ENCODE results near the gene GPSM1. TPM values are rescaled to one million over a fixed set of nuclear protein-coding genes. Genes with fewer than 3 reads are reported as not detected.
A peak's percentile ranks its signal among the peaks of the same experiment; 100 is the strongest.
"Not testable (repeated sequence)": the region's sequence is repeated elsewhere in the genome, so short reads cannot be mapped to it uniquely, and the experiment has no call there.

The GPSM1 gene
- total and polyA plus RNA-seq, 10 donors: 4.5 to 27.9 (median 12.5) TPM

DNA sequence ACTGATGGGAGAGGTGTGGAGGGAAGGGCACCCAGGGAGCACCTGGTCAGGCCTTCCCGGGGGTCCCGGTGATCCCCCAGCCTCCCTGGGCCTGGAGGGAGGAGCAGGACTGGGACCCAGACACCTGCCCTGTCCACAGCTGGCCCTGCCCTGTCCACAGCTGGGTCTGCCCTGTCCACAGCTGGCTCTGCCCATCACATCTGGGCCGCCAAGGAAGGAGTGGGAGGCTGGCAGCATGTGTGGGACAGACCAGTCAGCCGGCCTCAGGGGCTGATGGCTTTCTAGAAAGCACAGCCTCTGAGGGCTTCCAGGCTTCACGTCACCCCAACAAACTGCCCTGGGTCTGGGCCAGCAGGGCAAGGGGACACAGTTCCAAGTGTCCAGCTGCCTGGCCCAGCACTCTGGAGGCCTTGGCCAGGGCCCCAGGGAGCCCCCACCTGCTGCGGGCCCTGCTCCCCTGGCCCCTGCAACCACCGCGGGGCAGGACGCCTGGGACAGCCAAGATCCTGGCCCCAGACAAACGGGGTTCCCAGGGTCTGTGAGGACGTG is 24.0 kb downstream of the GPSM1 start:
- no peak overlapping the region for H3K27ac ChIP-seq
- intact Hi-C loops (cut with DNase I; ENCODE audit: low total_unique reads): no loop called here
- no peaks in the 10 kb centered on the region for H3K9me3 ChIP-seq
- H3K4me3 ChIP-seq: peak overlapping the region in 1 of 8 donors; percentile 15
- no peak for DNase-seq
- no peak for TF ChIP-seq POLR2AphosphoS5 (IDR thresholded peaks at IDR 0.05)
- TF ChIP-seq, protein P1, sequence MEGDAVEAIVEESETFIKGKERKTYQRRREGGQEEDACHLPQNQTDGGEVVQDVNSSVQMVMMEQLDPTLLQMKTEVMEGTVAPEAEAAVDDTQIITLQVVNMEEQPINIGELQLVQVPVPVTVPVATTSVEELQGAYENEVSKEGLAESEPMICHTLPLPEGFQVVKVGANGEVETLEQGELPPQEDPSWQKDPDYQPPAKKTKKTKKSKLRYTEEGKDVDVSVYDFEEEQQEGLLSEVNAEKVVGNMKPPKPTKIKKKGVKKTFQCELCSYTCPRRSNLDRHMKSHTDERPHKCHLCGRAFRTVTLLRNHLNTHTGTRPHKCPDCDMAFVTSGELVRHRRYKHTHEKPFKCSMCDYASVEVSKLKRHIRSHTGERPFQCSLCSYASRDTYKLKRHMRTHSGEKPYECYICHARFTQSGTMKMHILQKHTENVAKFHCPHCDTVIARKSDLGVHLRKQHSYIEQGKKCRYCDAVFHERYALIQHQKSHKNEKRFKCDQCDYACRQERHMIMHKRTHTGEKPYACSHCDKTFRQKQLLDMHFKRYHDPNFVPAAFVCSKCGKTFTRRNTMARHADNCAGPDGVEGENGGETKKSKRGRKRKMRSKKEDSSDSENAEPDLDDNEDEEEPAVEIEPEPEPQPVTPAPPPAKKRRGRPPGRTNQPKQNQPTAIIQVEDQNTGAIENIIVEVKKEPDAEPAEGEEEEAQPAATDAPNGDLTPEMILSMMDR (IDR thresholded peaks at IDR 0.05 in 8 of 11, conservative IDR thresholded peaks at IDR 0.05 in 3 of 11): no peak
- no peak for TF ChIP-seq POLR2A (IDR thresholded peaks at IDR 0.05)
- peaks cover 0 to 16% (median 0%) of the 10 kb centered on the region in 6 donors for H3K36me3 ChIP-seq
- H3K4me1 ChIP-seq: peaks cover 2 to 50% (median 20%) of the 10 kb centered on the region in 6 donors
- H3K27me3 ChIP-seq (replicated peaks in 1 of 7): no peaks in the 10 kb centered on the region
- 66 to 100% (median 86%) methylated on average over 3 to 11 of the region's 11 CpGs for WGBS, 5 donors

DNA sequence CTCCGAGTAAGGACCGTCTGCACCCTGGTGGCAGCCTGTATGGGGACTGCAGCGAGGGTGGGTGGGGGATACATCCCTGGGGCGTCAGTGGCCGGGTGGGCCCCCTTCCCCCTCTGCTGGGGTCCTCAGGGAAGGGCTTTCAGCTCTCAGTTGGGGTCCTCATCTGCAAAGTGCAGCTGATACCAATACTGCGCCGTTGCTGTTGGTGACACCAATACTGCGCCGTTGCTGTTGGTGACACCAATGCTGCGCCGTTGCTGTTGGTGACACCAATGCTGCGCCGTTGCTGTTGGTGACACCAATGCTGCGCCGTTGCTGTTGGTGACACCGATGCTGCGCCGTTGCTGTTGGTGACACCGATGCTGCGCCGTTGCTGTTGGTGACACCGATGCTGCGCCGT is 24.5 kb downstream of the GPSM1 start:
- H3K27ac ChIP-seq; intact Hi-C loops (cut with DNase I; ENCODE audit: low total_unique reads); H3K27me3 ChIP-seq (replicated peaks in 1 of 7); DNase-seq; H3K9me3 ChIP-seq: not testable (repeated sequence)
- H3K4me1 ChIP-seq: peaks cover 0 to 46% (median 17%) of the 10 kb centered on the region in 6 donors
- 78 to 96% (median 93%) methylated on average over 2 to 24 of the region's 24 CpGs for WGBS, 5 donors
- H3K36me3 ChIP-seq: peaks cover 0 to 21% (median 0%) of the 10 kb centered on the region in 6 donors
- peak overlapping the region in 1 of 8 donors; percentile 15 for H3K4me3 ChIP-seq

DNA sequence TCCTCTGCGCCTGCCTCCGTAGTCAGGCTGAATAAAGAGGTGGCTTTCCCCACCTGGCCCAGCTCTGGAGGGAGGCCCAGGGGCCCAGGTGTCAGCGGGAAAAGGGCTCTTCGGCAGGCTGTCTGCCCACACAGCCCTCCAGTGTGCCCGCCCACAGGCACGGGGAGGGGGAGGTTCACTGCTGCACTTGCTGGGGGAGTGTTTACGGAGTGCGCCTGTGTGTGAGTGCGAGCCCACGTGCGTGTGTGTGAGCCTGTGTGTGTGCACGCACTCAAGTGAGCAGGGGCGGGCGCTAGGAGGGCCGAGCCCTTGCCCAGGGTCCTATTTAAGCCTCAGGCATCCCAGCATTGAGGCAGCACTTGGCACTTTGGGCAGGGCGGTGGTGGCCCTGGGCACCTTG is 25.3 kb downstream of the GPSM1 start:
- intact Hi-C loops (cut with DNase I; ENCODE audit: low total_unique reads): no loop called here
- H3K4me1 ChIP-seq: peaks cover 0 to 38% (median 11%) of the 10 kb centered on the region in 6 donors
- no peaks in the 10 kb centered on the region for H3K9me3 ChIP-seq
- no peak for DNase-seq
- H3K27me3 ChIP-seq (replicated peaks in 1 of 7): no peaks in the 10 kb centered on the region
- peaks cover 0 to 29% (median under 1%) of the 10 kb centered on the region in 6 donors for H3K36me3 ChIP-seq
- TF ChIP-seq POLR2A (IDR thresholded peaks at IDR 0.05): no peak
- TF ChIP-seq, protein P1 (IDR thresholded peaks at IDR 0.05 in 8 of 11, conservative IDR thresholded peaks at IDR 0.05 in 3 of 11): no peak
- peak in 1 of 3 donors; percentile 36 for TF ChIP-seq POLR2AphosphoS5 (IDR thresholded peaks at IDR 0.05)
- WGBS, 5 donors: 82 to 100% (median 86%) methylated on average over 1 to 16 of the region's 16 CpGs
- no peak overlapping the region for H3K4me3 ChIP-seq
- H3K27ac ChIP-seq: no peak overlapping the region

DNA sequence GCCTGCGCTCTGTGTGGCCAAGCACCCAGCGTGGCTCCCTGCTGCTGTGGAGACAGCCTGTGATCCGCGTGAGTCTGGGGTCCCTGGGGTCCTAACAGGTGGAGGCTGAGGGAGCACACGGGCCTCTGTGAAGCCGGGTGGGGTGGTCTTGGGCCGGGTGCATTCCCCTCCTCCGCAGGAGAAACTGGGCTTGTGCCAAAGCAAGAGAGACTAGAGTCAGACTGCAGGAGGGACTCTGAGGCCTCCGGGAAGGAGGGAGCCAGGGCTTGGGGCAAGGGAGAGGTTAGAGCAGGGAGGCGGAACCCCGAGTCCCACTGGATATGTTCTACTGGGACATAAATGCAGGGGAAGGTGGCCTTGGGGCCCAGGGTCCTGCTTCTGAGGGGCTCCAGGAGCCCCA is 25.7 kb downstream of the GPSM1 start:
- no peaks in the 10 kb centered on the region for H3K9me3 ChIP-seq
- 82 to 94% (median 87%) methylated on average over 5 to 11 of the region's 11 CpGs for WGBS, 5 donors
- H3K4me1 ChIP-seq: peaks cover 0 to 34% (median 8%) of the 10 kb centered on the region in 6 donors
- TF ChIP-seq POLR2A (IDR thresholded peaks at IDR 0.05) (no peak), POLR2AphosphoS5 (IDR thresholded peaks at IDR 0.05) (no peak)
- TF ChIP-seq, protein P1 (IDR thresholded peaks at IDR 0.05 in 8 of 11, conservative IDR thresholded peaks at IDR 0.05 in 3 of 11): no peak
- intact Hi-C loops (cut with DNase I; ENCODE audit: low total_unique reads): no loop called here
- H3K27me3 ChIP-seq (replicated peaks in 1 of 7): no peaks in the 10 kb centered on the region
- DNase-seq: no peak
- H3K27ac ChIP-seq: no peak overlapping the region
- peaks cover 0 to 34% (median 2%) of the 10 kb centered on the region in 6 donors for H3K36me3 ChIP-seq
- H3K4me3 ChIP-seq: no peak overlapping the region
